Ascending aorta (tissue), 2 donors: ENCODE measurements around the gene RPAP2. TPM values are rescaled to one million over a fixed set of nuclear protein-coding genes. Genes with fewer than 3 reads are reported as not detected.
"Not testable (repeated sequence)": the region's sequence is repeated elsewhere in the genome, so short reads cannot be mapped to it uniquely, and the experiment has no call there.

Experiments
- DNase-seq, 2 donors: peaks; one replicate each; pipeline ENCODE4 v3.0.0-alpha.2; 2019; ENCODE audit warnings: low spot score in 2 of 2
- H3K27ac ChIP-seq, 2 donors: fragments of 200-600 bp; sonication (generic); one replicate each; pipeline ENCODE4 v1.5.1; 2016 to 2017; ENCODE audit warnings: mild to moderate bottlenecking in 1 of 2
- H3K27me3 ChIP-seq: fragments of 200-600 bp; sonication (generic); one replicate; pipeline ENCODE4 v1.5.1; 2017
- H3K36me3 ChIP-seq, 2 donors: fragments of 200-600 bp; sonication (generic); one replicate each; pipeline ENCODE4 v1.5.1; 2016
- H3K4me1 ChIP-seq, 2 donors: fragments of 200-600 bp; sonication (generic); one replicate each; pipeline ENCODE4 v1.5.1; 2016 to 2017; ENCODE audit warnings: mild to moderate bottlenecking in 1 of 2
- H3K4me3 ChIP-seq, 2 donors: fragments of 200-600 bp; sonication (generic); one replicate each; pipeline ENCODE4 v1.5.1; 2016 to 2017; ENCODE audit warnings: mild to moderate bottlenecking in 1 of 2
- H3K9me3 ChIP-seq, 2 donors: fragments of 200-600 bp; sonication (generic); one replicate each; pipeline ENCODE4 v1.5.1; 2016
- CTCF ChIP-seq, 3 experiments: fragments of 200-600 bp in 2 of 3; fragments of 450-650 bp in 1 of 3; sonication (generic) in 2 of 3; IDR thresholded peaks; one replicate each; pipeline ENCODE4 v1.5.1; 2016 to 2019; ENCODE audit warnings: antibody characterized with exemption in 3 of 3, mild to moderate bottlenecking in 1 of 3, moderate library complexity in 1 of 3
- intact Hi-C: fragments of 100-400 bp; cut with DNase I; formaldehyde crosslinking; loops from one replicate; pipeline ENCODE4 v1.15.1; 2023
- total RNA-seq: library from RNA; depleted of rRNA; stranded (reverse); fragments of >200 nt; gene quantifications from one replicate; pipeline ENCODE4 v1.1.0, GENCODE V29; 2016

RPAP2 gene
- total RNA-seq, 1 donor from 2014 or later: 1.5 TPM

- no peak for TF ChIP-seq CTCF (IDR thresholded peaks at IDR 0.05)
- intact Hi-C loops: no loop called here
- H3K36me3 ChIP-seq: peaks cover 15 to 28% of the 10 kb centered on the region in 2 donors
These were observed 67.2 kb downstream of the RPAP2 start for GRCh38 chr1:92366040-92366395.

GRCh38 chr1:92367496-92367895 is 68.6 kb downstream of the RPAP2 start:
- TF ChIP-seq CTCF (IDR thresholded peaks at IDR 0.05): no peak
- intact Hi-C loops: no loop called here
- no peaks in the 10 kb centered on the region for H3K9me3 ChIP-seq
- peaks cover 10 to 35% of the 10 kb centered on the region in 2 donors for H3K36me3 ChIP-seq
- no peaks in the 10 kb centered on the region for H3K27me3 ChIP-seq
- no peaks in the 10 kb centered on the region for H3K4me1 ChIP-seq
- H3K27ac ChIP-seq: no peak overlapping the region
- no peak for DNase-seq
- H3K4me3 ChIP-seq: no peak overlapping the region

More at GRCh38 chr1:92366040-92366395, 67.2 kb downstream of the RPAP2 start:
- Histone ChIP-seq H3K4me1 (no peaks in the 10 kb centered on the region), H3K27ac (no peak overlapping the region), H3K27me3 (no peaks in the 10 kb centered on the region), H3K9me3 (no peaks in the 10 kb centered on the region), H3K4me3 (no peak overlapping the region)
- DNase-seq: no peak

GRCh38 chr1:92372164-92372563 is 73.3 kb downstream of the RPAP2 start:
- no peak overlapping the region for H3K27ac ChIP-seq
- DNase-seq: no peak
- H3K9me3 ChIP-seq: no peaks in the 10 kb centered on the region
- H3K36me3 ChIP-seq: peaks cover 8 to 27% of the 10 kb centered on the region in 2 donors
- H3K27me3 ChIP-seq: no peaks in the 10 kb centered on the region
- H3K4me1 ChIP-seq: no peaks in the 10 kb centered on the region
- TF ChIP-seq CTCF (IDR thresholded peaks at IDR 0.05): no peak
- intact Hi-C loops: no loop called here
- no peak overlapping the region for H3K4me3 ChIP-seq

- Histone ChIP-seq H3K9me3 (peaks cover 0 to 4% of the 10 kb centered on the region in 2 donors), H3K4me3 (no peak overlapping the region), H3K4me1 (no peaks in the 10 kb centered on the region), H3K36me3 (peaks cover 7 to 13% of the 10 kb centered on the region in 2 donors), H3K27ac (no peak overlapping the region), H3K27me3 (no peaks in the 10 kb centered on the region)
- DNase-seq: no peak
- intact Hi-C loops: no loop called here
- no peak for TF ChIP-seq CTCF (IDR thresholded peaks at IDR 0.05)
These were observed 75.4 kb downstream of the RPAP2 start for GRCh38 chr1:92374223-92374622.

- no peaks in the 10 kb centered on the region for H3K27me3 ChIP-seq
- TF ChIP-seq CTCF (IDR thresholded peaks at IDR 0.05): no peak
- H3K4me1 ChIP-seq: no peaks in the 10 kb centered on the region
- peaks cover 0 to 21% of the 10 kb centered on the region in 2 donors for H3K36me3 ChIP-seq
- no peak overlapping the region for H3K4me3 ChIP-seq
- H3K27ac ChIP-seq: no peak overlapping the region
- intact Hi-C loops: no loop called here
- no peak for DNase-seq
- peaks cover 0 to 16% of the 10 kb centered on the region in 2 donors for H3K9me3 ChIP-seq
These were observed 77.5 kb downstream of the RPAP2 start for GRCh38 chr1:92376345-92376744.

- H3K27me3 ChIP-seq, H3K4me3 ChIP-seq, intact Hi-C loops, H3K27ac ChIP-seq, H3K4me1 ChIP-seq, DNase-seq: not testable (repeated sequence)
- peaks cover 0 to 16% of the 10 kb centered on the region in 2 donors for H3K9me3 ChIP-seq
- peaks cover 0 to 21% of the 10 kb centered on the region in 2 donors for H3K36me3 ChIP-seq
These were observed 79.1 kb downstream of the RPAP2 start for GRCh38 chr1:92377991-92378390.
